GM18517 (cell line): ENCODE results near the gene FAM53A.
"Not testable (repeated sequence)": the region's sequence is repeated elsewhere in the genome, so short reads cannot be mapped to it uniquely, and the experiment has no call there.

Source experiments
- ATAC-seq: cut with Tn5 transposase; IDR thresholded peaks from one replicate; pipeline ENCODE4 v1.9.1; 2021; ENCODE audit warnings: mild to moderate bottlenecking, moderate library complexity; ENCODE audit not compliant: unreplicated experiment

Gene FAM53A

GRCh38 chr4:1641671-1642070 lies 42.4 kb downstream of the FAM53A start:
- no peak for ATAC-seq

- not testable (repeated sequence) for ATAC-seq
These were observed 43.2 kb downstream of the FAM53A start for GRCh38 chr4:1640716-1641503.

GRCh38 chr4:1640190-1640589 lies 43.9 kb downstream of the FAM53A start:
- ATAC-seq: no peak

GRCh38 chr4:1639299-1639868 lies 44.7 kb downstream of the FAM53A start:
- no peak for ATAC-seq

GRCh38 chr4:1638873-1639272 lies 45.2 kb downstream of the FAM53A start:
- ATAC-seq: no peak

GRCh38 chr4:1638272-1638598 lies 45.9 kb downstream of the FAM53A start:
- ATAC-seq: no peak

GRCh38 chr4:1637580-1638271 lies 46.4 kb downstream of the FAM53A start:
- no peak for ATAC-seq

GRCh38 chr4:1636490-1637211 lies 47.5 kb downstream of the FAM53A start:
- ATAC-seq: no peak

GRCh38 chr4:1635464-1635863 lies 48.6 kb downstream of the FAM53A start:
- no peak for ATAC-seq

GRCh38 chr4:1633993-1634392 lies 50.1 kb downstream of the FAM53A start:
- ATAC-seq: no peak

GRCh38 chr4:1632109-1633104 lies 51.7 kb downstream of the FAM53A start:
- no peak for ATAC-seq

GRCh38 chr4:1631136-1631535 lies 53.0 kb downstream of the FAM53A start:
- no peak for ATAC-seq

- no peak for ATAC-seq
These were observed 53.8 kb downstream of the FAM53A start for GRCh38 chr4:1630266-1630665.

- no peak for ATAC-seq
These were observed 54.4 kb downstream of the FAM53A start for GRCh38 chr4:1629699-1630083.

- no peak for ATAC-seq
These were observed 55.0 kb downstream of the FAM53A start for GRCh38 chr4:1628892-1629698.

GRCh38 chr4:1627417-1628313 lies 56.4 kb downstream of the FAM53A start:
- ATAC-seq: no peak

GRCh38 chr4:1626941-1627340 lies 57.2 kb downstream of the FAM53A start:
- no peak for ATAC-seq

- ATAC-seq: no peak
These were observed 58.0 kb downstream of the FAM53A start for GRCh38 chr4:1626151-1626550.
